Measurements from ENCODE around the gene ICA1.
A peak's percentile ranks its signal among the peaks of the same experiment; 100 is the strongest.
"Not testable (repeated sequence)": the region's sequence is repeated elsewhere in the genome, so short reads cannot be mapped to it uniquely, and the experiment has no call there.

ICA1 gene

GRCh38 chr7:8260871-8261694, 884 bp downstream of the ICA1 start:
- DNase-seq, result peak; percentile 8

- no peak for DNase-seq
Measured at GRCh38 chr7:8259586-8260222, 2.3 kb downstream of the ICA1 start.

- DNase-seq, result no peak
Measured at GRCh38 chr7:8258734-8259133, 3.2 kb downstream of the ICA1 start.

GRCh38 chr7:8258166-8258565, 3.8 kb downstream of the ICA1 start:
- no peak for DNase-seq

GRCh38 chr7:8255680-8256655, 6.0 kb downstream of the ICA1 start:
- DNase-seq, result no peak

- no peak for DNase-seq
Measured at GRCh38 chr7:8254667-8255066, 7.3 kb downstream of the ICA1 start.

GRCh38 chr7:8254215-8254614, 7.8 kb downstream of the ICA1 start:
- no peak for DNase-seq

- no peak for DNase-seq
Measured at GRCh38 chr7:8251195-8251594, 10.8 kb downstream of the ICA1 start.

- no peak for DNase-seq
Measured at GRCh38 chr7:8250547-8250946, 11.4 kb downstream of the ICA1 start.

GRCh38 chr7:8249121-8249520, 12.8 kb downstream of the ICA1 start:
- DNase-seq, result no peak

- no peak for DNase-seq
Measured at GRCh38 chr7:8246020-8246419, 15.9 kb downstream of the ICA1 start.

GRCh38 chr7:8245032-8245431, 16.9 kb downstream of the ICA1 start:
- not testable (repeated sequence) for DNase-seq

- DNase-seq, result not testable (repeated sequence)
Measured at GRCh38 chr7:8243059-8243458, 18.9 kb downstream of the ICA1 start.

GRCh38 chr7:8239702-8240362, 22.1 kb downstream of the ICA1 start:
- not testable (repeated sequence) for DNase-seq

GRCh38 chr7:8236780-8237407, 25.1 kb downstream of the ICA1 start:
- DNase-seq, result no peak

GRCh38 chr7:8232999-8233847, 28.7 kb downstream of the ICA1 start:
- DNase-seq, result no peak

GRCh38 chr7:8229927-8230326, 32.0 kb downstream of the ICA1 start:
- no peak for DNase-seq

GRCh38 chr7:8228766-8229674, 32.9 kb downstream of the ICA1 start:
- no peak for DNase-seq

- DNase-seq, result no peak
Measured at GRCh38 chr7:8228068-8228467, 33.9 kb downstream of the ICA1 start.

- no peak for DNase-seq
Measured at GRCh38 chr7:8227261-8227660, 34.7 kb downstream of the ICA1 start.
